Measurements from ENCODE around the gene FAM3C. TPM values are rescaled to one million over a fixed set of nuclear protein-coding genes. Genes with fewer than 3 reads are reported as not detected.

The FAM3C gene
- polyA plus RNA-seq, 1 donor, result 106 TPM

- DNase-seq, result no peak
These were observed 12.7 kb downstream of the FAM3C start for GRCh38 chr7:121383235-121383910.

GRCh38 chr7:121382473-121382872 is 13.6 kb downstream of the FAM3C start:
- DNase-seq, result no peak

- DNase-seq, result no peak
These were observed 16.2 kb downstream of the FAM3C start for GRCh38 chr7:121379930-121380329.

GRCh38 chr7:121376979-121377378 is 19.1 kb downstream of the FAM3C start:
- DNase-seq, result no peak

GRCh38 chr7:121373177-121373576 is 22.9 kb downstream of the FAM3C start:
- no peak for DNase-seq

- no peak for DNase-seq
These were observed 23.6 kb downstream of the FAM3C start for GRCh38 chr7:121372376-121373010.

GRCh38 chr7:121371883-121372282 is 24.2 kb downstream of the FAM3C start:
- no peak for DNase-seq

GRCh38 chr7:121371367-121371766 is 24.7 kb downstream of the FAM3C start:
- no peak for DNase-seq

GRCh38 chr7:121369462-121369861 is 26.6 kb downstream of the FAM3C start:
- no peak for DNase-seq

GRCh38 chr7:121366852-121367431 is 29.2 kb downstream of the FAM3C start:
- peak; percentile 29 for DNase-seq

GRCh38 chr7:121360564-121360963 is 35.5 kb downstream of the FAM3C start:
- DNase-seq, result no peak

GRCh38 chr7:121355574-121355973 is 40.5 kb downstream of the FAM3C start:
- no peak for DNase-seq

- DNase-seq, result no peak
These were observed 43.8 kb downstream of the FAM3C start for GRCh38 chr7:121352323-121352722.

GRCh38 chr7:121351682-121352081 is 44.4 kb downstream of the FAM3C start:
- no peak for DNase-seq

- no peak for DNase-seq
These were observed 51.6 kb downstream of the FAM3C start for GRCh38 chr7:121344497-121344896.

GRCh38 chr7:121344093-121344492 is 52.0 kb downstream of the FAM3C start:
- DNase-seq, result no peak

GRCh38 chr7:121343302-121343701 is 52.8 kb downstream of the FAM3C start:
- no peak for DNase-seq

GRCh38 chr7:121342631-121343030 is 53.5 kb downstream of the FAM3C start:
- DNase-seq, result no peak

- no peak for DNase-seq
These were observed 54.2 kb downstream of the FAM3C start for GRCh38 chr7:121341933-121342332.

GRCh38 chr7:121339082-121339481 is 57.0 kb downstream of the FAM3C start:
- DNase-seq, result no peak

GRCh38 chr7:121337398-121337797 is 58.7 kb downstream of the FAM3C start:
- DNase-seq, result no peak

- no peak for DNase-seq
These were observed 59.5 kb downstream of the FAM3C start for GRCh38 chr7:121336579-121336978.

GRCh38 chr7:121334875-121335648 is 61.0 kb downstream of the FAM3C start:
- DNase-seq, result no peak

Data from left kidney (tissue), 2 donors.